GM10266 (cell line): ENCODE data around the gene ST6GALNAC1.

Source experiments
- DNase-seq: peaks from one replicate; pipeline ENCODE4 v3.0.0; 2012; ENCODE audit errors: extremely low spot score
- TF ChIP-seq, protein P1 (sequence below): IDR thresholded peaks from 2 replicates; pipeline ENCODE4 v1.5.1; 2012; ENCODE audit warnings: mild to moderate bottlenecking, low read depth; ENCODE audit not compliant: control insufficient read depth, insufficient read depth; ENCODE audit errors: missing control alignments

Gene ST6GALNAC1

GRCh38 chr17:76670020-76670717 is 26.6 kb upstream of the ST6GALNAC1 start:
- TF ChIP-seq, protein P1, sequence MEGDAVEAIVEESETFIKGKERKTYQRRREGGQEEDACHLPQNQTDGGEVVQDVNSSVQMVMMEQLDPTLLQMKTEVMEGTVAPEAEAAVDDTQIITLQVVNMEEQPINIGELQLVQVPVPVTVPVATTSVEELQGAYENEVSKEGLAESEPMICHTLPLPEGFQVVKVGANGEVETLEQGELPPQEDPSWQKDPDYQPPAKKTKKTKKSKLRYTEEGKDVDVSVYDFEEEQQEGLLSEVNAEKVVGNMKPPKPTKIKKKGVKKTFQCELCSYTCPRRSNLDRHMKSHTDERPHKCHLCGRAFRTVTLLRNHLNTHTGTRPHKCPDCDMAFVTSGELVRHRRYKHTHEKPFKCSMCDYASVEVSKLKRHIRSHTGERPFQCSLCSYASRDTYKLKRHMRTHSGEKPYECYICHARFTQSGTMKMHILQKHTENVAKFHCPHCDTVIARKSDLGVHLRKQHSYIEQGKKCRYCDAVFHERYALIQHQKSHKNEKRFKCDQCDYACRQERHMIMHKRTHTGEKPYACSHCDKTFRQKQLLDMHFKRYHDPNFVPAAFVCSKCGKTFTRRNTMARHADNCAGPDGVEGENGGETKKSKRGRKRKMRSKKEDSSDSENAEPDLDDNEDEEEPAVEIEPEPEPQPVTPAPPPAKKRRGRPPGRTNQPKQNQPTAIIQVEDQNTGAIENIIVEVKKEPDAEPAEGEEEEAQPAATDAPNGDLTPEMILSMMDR, result no peak
- DNase-seq, result no peak

GRCh38 chr17:76667786-76668453 is 24.4 kb upstream of the ST6GALNAC1 start:
- no peak for DNase-seq
- TF ChIP-seq, protein P1, result no peak

GRCh38 chr17:76667491-76667755 is 23.9 kb upstream of the ST6GALNAC1 start:
- DNase-seq, result no peak
- TF ChIP-seq, protein P1, result no peak

GRCh38 chr17:76660656-76661042 is 17.1 kb upstream of the ST6GALNAC1 start:
- DNase-seq, result no peak
- TF ChIP-seq, protein P1, result no peak

DNA sequence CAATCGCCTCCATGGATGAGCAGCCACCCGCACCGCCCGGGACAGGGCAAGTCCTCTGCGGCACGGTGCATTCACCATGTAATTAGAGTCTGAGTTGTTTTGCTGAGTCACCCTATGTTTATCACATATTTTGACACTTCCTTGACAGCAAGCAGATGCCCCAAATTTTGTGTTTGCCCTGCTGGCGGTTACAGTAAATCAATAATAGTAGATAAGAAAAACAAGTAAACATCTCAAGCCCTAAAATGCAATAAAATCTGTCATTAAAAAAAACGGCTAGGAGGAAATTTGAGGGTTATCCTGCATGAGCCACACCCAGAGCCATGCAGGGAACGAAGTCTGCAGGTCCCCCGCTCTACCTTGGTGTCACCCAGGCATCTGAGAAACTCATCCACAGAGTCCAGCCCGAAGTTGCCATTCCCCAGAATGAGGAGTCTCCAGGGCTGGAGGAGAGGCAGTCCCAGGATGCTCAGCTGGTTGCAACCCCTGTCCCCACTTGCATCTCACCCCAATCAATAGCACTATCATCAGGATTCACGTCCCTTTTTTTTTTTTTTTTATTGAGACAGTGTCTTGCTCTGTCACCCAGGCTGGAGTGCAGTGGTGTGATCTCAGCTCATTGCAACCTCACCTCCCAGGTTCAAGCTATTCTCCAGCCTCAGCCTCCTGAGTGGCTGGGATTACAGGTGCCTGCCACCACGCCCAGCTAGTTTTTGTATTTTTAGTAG is 16.5 kb upstream of the ST6GALNAC1 start:
- DNase-seq, result no peak
- TF ChIP-seq, protein P1, result no peak

GRCh38 chr17:76658242-76658662 is 14.7 kb upstream of the ST6GALNAC1 start:
- TF ChIP-seq, protein P1, result no peak
- no peak for DNase-seq
